Ecto neural progenitor cell (in vitro differentiated cells): ENCODE results near the gene KCNQ1.

ENCODE experiments used
- DNase-seq: peaks from one replicate; pipeline ENCODE4 v3.0.0-alpha.2; 2018; ENCODE audit warnings: low spot score

Gene KCNQ1

GRCh38 chr11:2524446-2525165 lies 79.8 kb downstream of the KCNQ1 start:
- DNase-seq: peak; percentile 41

- peak; percentile 42 for DNase-seq
These were observed 80.5 kb downstream of the KCNQ1 start for GRCh38 chr11:2525166-2525861.

DNA sequence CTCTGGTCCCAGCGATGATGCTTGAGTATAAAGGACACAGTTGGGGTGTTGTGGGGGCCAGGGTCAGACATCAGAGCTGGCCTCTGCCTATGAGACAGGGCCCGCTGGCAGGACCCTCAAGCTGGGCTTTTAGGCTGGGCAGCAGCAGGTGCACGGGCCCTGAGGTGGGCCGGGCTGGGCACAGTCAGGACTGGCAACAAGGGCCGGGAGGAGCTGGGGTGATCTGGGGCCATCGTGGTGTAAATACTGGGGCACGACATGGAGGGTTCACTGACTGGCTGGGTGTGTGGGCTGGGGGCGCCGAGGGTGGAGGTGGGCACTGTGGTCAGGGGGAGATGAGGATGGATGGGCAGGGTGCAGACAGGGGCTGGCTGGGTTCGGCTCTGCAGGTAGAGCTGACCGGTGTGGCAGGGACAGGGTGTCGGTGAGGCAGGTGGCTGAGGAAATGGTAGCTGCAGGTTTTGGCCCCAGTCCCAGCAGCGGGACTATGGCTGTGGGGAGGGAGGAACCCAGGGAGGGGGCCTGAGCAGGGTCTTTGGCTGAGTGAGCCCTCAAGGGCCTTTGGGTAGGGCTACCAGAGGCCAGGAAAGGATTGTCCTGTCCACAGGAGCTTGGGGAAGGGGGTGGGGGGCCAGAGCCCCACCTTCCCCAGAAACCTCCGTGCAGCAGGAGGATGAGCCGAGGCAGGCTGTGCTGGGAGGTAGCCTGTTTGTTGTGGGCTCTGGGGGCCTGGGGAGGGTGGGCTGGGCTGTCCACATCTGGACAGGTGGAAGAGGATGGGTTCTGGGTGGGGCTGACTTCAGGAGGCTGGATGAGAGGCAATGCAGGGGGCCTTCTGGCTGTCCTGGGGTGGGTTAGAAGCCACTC lies 81.4 kb downstream of the KCNQ1 start:
- peak; percentile 42 for DNase-seq

GRCh38 chr11:2526808-2527381 lies 82.1 kb downstream of the KCNQ1 start:
- peak; percentile 56 for DNase-seq

DNA sequence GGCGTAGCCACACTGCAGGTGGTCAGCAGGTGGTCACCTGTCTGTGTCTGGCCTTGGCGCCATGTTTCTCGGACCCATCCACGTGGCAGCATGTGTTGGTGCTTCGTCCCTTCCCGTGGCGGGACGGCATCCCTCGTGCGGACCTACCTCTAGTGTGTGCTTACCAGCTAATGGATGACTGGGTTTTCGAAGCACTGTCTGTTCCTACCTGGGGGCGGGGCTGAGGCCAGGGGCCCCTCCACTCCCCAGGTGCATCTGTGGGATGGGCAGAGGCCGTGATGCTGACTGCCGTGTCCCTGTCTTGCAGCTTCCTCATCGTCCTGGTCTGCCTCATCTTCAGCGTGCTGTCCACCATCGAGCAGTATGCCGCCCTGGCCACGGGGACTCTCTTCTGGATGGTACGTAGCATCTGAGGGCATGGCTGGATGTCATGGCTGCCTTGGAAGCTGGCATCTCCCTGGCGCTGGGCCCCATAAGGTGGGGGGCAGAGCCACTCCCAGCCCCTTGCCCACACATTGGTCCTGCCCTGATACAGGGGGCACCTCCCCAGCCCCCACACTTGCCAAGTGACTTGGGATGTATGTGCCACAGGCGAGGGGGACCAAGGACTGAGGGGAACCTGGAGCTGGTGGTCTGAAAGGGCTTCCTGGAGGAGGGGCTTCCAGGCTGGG lies 82.9 kb downstream of the KCNQ1 start:
- DNase-seq: no peak

DNA sequence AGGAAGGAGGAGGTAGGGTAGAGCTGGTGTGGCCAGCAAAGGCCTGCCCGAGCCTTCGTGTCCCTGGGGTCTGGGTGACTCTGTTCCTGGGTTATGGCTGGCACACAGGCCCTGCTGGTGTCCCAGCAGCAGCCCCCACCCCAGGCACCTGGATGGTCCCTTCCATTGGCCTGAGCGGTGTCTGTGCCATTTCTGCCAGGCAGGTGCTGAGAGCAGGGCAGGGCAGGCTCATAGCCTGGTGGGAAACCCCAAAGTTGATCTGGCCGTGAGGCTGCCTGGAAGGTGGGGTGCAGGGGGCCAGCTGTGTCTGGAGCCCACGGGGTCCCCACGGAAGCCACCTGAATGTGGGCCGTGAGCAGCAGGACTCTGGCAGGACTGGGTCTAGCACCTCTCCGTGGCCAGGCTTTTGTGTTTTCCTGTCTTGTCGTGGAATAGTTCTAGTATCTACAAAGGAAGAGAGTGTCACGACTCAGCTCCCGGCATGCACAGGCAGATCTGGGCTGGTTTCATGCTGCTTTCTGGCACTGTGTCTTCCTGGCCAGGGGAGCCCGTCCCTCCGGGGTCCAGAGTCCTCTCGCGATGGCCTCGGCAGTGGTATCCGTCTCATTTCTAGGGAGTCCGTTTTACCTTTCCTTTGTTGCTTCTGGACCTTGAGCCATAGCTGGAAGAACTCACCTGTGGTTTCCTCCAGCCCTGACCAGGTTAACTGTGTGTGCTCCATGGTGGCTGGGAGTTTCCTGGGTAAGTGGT lies 83.7 kb downstream of the KCNQ1 start:
- DNase-seq: no peak

DNA sequence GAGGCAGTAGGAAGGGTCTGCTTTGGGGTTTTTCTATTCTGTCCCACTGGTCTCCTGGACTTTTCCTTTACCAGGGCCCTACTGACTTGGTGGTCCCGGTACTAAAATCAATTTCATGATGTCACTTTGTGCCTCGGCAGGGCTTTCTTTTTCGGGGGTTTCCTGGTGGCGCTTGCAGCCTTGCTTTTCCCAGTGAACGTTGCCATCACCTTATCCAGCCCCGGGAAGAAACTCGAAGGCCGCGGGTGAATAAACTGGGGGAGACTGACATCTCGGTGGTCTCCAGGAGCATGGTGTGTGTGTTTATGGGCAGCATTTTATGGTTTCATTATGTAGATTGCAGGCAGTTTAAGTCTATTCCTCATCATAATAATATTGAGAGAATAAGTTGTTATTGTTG lies 84.4 kb downstream of the KCNQ1 start:
- no peak for DNase-seq

DNA sequence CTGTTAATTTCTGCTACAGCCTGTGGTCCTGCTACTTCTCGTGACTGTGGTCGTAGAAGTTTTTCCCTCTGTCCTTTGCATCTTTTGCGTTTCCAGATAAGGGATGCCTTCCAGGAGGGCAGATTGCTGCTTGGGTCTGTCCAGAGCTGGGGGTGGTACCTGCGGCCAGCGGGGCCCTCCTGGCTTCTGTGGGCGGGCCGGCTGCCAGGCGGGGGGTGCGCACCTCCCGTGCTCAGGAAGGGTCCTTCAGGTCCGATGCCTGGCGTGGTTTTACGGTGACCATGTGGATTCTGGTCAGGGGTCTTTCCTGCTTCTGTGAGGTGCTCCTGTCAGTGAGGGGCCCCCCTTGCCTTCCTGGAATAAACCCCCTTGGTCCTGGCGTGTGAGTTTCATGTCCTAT lies 84.8 kb downstream of the KCNQ1 start:
- DNase-seq: no peak

DNA sequence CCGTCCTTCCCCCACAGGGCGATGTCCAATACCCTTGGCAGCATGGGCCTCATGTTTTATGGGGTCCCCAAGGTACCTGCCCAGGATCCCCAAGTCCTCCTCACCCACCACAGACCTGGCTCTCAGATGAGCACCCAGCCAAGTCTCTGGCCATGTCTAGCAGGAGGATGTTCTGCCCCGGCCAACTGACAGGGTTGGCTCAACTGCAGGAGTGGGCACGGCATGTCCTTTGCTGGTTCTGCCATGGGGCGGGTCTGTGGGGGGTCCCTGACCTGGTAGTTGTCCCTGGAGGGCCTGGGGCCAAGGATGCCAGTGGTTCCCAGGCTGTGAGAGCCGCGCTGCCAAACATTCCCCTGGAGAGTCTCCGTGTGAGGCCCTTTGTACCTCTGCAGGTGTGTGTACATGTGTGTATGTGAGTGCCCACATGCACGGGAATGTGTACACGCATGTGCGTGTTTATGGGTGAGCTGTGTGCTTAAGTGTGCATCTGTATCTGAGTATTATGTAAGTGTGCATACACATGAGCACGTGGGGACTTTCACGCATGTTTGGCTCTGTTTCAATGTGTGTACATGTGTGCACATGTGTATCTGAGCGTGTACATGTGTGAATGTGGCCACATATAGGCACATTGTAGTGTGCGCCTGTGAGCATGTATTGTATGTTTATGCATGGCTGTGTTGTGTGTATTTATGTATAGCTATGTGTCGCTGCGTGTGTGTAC lies 85.5 kb downstream of the KCNQ1 start:
- DNase-seq: no peak

DNA sequence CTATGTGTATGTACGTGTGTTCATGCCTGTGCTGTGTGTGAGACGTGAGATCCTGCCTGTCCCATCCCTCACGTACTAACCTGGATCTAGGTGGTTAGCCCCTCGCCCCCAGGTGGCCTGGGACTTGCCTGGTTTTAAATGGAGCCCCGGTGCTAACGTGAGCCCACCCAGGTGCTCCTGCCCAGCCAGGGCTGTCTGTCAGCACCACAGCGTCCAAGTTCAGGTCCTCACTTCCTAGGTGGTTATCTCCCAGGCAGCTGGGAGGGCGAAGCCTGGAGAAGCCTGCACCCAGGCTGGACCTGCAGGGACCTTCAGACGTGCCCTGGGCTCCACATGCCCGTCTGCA lies 86.0 kb downstream of the KCNQ1 start:
- DNase-seq: no peak

DNA sequence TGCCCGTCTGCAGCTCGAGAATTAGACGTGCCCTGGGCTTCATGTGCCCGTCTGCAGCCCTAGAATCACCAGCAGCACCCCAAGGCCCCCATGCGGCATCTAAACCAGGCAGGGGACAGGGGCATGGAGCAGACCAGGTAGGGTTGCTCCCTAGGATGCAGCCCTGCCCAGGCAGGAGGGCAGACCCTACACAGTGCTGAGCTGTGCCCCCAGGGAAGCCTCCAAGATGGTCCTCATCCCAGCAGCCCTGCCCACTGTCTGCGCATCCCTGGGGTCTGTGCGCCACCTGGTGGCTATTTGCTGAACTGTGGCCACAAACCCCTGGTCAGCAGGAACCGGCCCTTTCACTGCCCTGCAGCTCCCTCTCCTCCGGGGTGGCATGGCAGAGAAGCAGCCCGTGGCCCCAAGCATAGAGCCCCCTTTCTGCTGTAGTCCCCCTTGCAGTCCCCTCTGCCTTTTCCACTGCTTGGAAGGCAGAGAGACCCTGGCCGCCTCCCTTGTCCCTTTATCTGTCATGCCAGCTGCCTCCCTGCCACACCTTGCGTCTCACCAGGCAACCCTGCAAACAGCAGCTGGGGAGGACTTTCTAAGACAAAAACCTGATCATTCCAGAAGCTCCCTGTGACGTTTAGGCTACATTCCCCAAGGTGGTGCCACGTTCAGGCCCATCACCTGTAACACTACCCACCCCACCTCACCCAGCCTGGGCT lies 86.6 kb downstream of the KCNQ1 start:
- DNase-seq: peak; percentile 92

DNA sequence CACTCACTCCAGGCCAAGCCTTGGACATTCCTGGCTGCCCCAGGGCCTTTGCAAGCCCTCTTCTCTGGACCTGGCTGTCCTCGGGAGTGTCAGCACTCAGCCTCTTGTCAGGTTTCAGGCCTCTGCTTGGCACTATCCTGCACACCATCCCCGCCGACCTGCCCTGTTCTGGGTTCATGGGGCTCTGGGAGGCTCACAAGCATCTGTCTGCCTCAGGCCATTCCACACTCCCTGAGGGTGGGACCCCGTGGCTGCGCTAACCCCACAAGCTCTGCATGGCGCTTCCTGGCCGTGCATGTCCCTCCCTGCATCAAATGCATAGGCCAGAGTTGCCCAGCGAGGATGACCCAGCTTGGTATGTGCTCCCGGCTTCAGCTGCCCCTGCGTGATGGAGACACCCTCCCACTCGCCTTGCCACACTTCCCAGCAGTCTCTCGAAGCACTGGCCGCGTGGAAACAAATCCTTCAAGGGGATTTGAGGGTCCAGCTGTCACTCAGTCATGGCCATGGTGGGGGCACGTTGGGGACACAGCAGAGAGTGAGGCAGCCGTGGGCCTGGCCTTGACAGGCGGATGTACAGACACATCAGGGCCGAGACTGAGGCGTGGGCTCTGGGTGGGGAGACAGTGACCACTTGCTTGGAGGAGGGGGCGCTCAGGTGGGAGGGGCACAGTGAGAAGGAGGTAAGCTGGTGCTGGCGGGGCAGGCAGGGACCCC lies 87.3 kb downstream of the KCNQ1 start:
- no peak for DNase-seq

DNA sequence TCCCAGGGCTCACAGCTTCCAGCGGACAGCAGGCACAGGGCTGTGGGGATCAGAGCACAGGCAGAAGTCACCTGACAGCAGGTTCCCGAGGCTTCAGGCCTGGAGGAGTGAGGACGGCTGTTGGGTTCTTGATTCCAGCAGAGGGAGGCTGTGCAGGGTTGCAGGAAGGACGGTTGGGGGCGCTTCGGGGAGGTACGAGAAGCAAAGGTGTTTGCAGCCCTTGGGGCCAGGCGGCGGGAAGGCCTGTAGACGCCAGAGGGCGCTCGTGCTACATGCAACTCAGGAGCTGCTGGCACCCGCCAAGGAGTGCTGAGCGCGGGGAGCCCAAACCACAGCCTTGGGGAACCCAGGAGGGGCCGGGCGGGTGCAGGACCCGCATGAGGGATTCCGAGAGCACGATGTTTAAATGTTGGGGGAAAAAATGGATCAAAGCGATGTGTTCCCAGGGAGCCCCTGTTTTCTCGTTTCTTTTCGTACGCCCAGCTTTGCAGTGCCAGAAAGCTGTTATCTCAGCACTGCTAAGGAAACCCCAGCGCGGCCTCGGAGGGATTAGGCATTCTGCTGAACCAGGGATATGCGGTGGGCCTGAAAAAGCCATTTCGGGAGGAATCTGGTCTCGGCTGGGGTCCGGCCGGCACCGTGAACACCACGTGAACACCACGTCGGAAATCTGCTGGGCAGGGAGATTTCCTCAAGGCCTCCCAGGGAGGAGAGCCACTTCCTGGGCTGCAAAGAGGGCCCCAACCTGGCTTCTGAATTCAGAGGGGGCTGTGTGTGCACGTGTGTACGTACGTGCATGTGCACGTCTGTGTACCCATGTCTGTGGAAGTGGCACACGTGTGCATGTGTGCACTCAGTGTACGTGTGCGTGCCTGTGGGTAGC lies 88.1 kb downstream of the KCNQ1 start:
- peak; percentile 98 for DNase-seq

DNA sequence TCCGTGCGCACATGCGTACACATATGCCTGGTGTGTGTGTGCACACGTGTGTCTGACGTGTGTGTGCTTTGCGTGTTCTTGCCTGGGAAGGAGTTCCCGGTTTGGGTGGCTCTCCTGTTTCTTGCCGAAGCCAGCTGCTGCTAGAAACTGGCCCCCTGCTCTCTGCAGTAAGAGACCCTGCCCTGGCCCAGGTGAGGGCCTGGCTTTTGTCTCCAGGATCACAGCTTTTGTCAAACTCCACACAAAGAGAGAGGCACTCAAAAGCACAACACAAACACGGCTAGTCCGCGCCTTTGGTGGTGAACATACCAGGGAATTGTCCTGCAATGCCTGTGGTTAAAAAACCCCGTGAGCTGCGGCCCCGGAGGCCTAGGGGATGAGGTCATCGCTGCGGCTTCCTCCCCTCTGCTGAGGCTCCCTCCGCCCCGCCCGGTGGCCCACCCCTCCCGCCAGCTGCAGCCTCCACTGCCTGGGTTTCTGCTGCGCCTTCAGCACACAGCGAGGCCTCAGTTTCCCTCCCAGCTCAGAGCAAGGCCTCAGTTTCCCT lies 88.9 kb downstream of the KCNQ1 start:
- DNase-seq: peak; percentile 85

- no peak for DNase-seq
These were observed 89.5 kb downstream of the KCNQ1 start for GRCh38 chr11:2534134-2534956.

- no peak for DNase-seq
These were observed 90.3 kb downstream of the KCNQ1 start for GRCh38 chr11:2534957-2535672.
